B cell (primary cell): ENCODE measurements around the gene CPD.

Experiments used
- CTCF ChIP-seq: fragments of 200-600 bp; IDR thresholded peaks from one replicate; pipeline ENCODE4 v1.8.0; 2022; ENCODE audit warnings: antibody characterized with exemption, mild to moderate bottlenecking
- EZH2 ChIP-seq: IDR thresholded peaks from 2 replicates; pipeline ENCODE4 v1.6.1; 2012; ENCODE audit warnings: borderline replicate concordance, low read depth, mild to moderate bottlenecking, moderate library complexity, low read length; ENCODE audit not compliant: insufficient read depth, poor library complexity, severe bottlenecking

- TF ChIP-seq CTCF (no peak), EZH2 (no peak)
Measured at GRCh38 chr17:30366536-30366935, 12.2 kb upstream of the CPD start.
